Measurements from ENCODE around the gene MCUB. TPM values are rescaled to one million over a fixed set of nuclear protein-coding genes. Genes with fewer than 3 reads are reported as not detected.

Gene MCUB
- total RNA-seq, 1 donor from 2014 or later = 17.1 TPM

DNA sequence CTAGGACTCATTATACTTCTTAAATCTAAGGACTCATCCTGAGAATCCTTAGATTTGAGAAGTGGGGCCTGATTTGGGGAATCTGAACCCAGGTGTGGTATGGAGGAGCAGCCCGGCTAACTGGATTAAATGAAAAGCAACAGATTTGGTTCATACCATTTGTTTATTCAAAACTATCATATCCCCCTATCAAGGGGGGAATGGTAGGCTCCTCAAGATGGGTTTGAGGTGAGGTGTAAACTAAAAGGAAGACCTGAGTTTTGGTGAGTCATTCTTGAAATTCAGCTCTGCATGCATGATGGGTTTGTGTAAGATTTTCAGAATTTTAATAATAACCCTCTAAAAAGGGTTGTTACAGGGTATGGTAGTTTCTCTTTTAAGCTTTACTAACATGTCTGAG, 89.8 kb downstream of the MCUB start:
- H3K9me3 ChIP-seq = peaks cover 8% of the 10 kb centered on the region
- no peak overlapping the region for H3K27ac ChIP-seq
- no peaks in the 10 kb centered on the region for H3K36me3 ChIP-seq
- intact Hi-C loops (cut with DNase I) = no loop called here
- H3K4me1 ChIP-seq = no peaks in the 10 kb centered on the region
- TF ChIP-seq, protein P1, sequence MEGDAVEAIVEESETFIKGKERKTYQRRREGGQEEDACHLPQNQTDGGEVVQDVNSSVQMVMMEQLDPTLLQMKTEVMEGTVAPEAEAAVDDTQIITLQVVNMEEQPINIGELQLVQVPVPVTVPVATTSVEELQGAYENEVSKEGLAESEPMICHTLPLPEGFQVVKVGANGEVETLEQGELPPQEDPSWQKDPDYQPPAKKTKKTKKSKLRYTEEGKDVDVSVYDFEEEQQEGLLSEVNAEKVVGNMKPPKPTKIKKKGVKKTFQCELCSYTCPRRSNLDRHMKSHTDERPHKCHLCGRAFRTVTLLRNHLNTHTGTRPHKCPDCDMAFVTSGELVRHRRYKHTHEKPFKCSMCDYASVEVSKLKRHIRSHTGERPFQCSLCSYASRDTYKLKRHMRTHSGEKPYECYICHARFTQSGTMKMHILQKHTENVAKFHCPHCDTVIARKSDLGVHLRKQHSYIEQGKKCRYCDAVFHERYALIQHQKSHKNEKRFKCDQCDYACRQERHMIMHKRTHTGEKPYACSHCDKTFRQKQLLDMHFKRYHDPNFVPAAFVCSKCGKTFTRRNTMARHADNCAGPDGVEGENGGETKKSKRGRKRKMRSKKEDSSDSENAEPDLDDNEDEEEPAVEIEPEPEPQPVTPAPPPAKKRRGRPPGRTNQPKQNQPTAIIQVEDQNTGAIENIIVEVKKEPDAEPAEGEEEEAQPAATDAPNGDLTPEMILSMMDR (IDR thresholded peaks at IDR 0.05) = no peak
- no peak for ATAC-seq
- H3K27me3 ChIP-seq (ENCODE audit: low read depth) = no peaks in the 10 kb centered on the region
- H3K4me3 ChIP-seq = no peak overlapping the region
- DNase-seq = no peak

DNA sequence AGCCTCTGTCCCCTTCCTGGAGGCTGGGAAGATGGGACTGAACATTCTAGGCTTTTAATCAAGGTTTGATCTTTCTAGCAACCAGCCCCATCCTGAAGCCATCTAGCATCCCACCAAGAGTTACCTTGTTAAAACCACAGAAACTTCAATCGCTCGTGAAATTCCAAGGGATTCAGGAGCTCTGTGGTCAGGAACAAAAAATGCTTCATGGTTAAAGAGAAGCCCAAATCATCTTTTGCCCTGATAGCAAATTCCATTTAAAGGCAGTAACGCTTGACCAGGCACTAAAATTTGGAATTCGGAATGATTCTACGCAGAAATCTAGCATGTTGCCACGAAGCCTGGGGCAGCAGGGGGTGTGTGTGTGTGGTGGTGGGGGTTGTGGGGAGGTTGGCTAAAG, 95.3 kb downstream of the MCUB start:
- H3K36me3 ChIP-seq = no peaks in the 10 kb centered on the region
- ATAC-seq = no peak
- intact Hi-C loops (cut with DNase I) = no loop called here
- DNase-seq = no peak
- H3K27ac ChIP-seq = no peak overlapping the region
- no peaks in the 10 kb centered on the region for H3K27me3 ChIP-seq (ENCODE audit: low read depth)
- H3K4me1 ChIP-seq = no peaks in the 10 kb centered on the region
- H3K4me3 ChIP-seq = no peak overlapping the region
- H3K9me3 ChIP-seq = peaks cover 8% of the 10 kb centered on the region
- TF ChIP-seq, protein P1 (IDR thresholded peaks at IDR 0.05) = no peak

- H3K36me3 ChIP-seq = no peaks in the 10 kb centered on the region
- TF ChIP-seq, protein P1 (IDR thresholded peaks at IDR 0.05) = no peak
- no peaks in the 10 kb centered on the region for H3K4me1 ChIP-seq
- no peak for DNase-seq
- intact Hi-C loops (cut with DNase I) = no loop called here
- H3K9me3 ChIP-seq = peaks cover under 1% of the 10 kb centered on the region
- ATAC-seq = no peak
- no peak overlapping the region for H3K4me3 ChIP-seq
- no peaks in the 10 kb centered on the region for H3K27me3 ChIP-seq (ENCODE audit: low read depth)
- no peak overlapping the region for H3K27ac ChIP-seq
These were observed 97.9 kb downstream of the MCUB start for GRCh38 chr4:109657854-109658418.

GRCh38 chr4:109658871-109659410, 98.9 kb downstream of the MCUB start:
- no peaks in the 10 kb centered on the region for H3K36me3 ChIP-seq
- H3K9me3 ChIP-seq = no peaks in the 10 kb centered on the region
- no peak for DNase-seq
- TF ChIP-seq, protein P1 (IDR thresholded peaks at IDR 0.05) = no peak
- H3K27ac ChIP-seq = no peak overlapping the region
- intact Hi-C loops (cut with DNase I) = no loop called here
- ATAC-seq = no peak
- no peak overlapping the region for H3K4me3 ChIP-seq
- H3K4me1 ChIP-seq = no peaks in the 10 kb centered on the region
- no peaks in the 10 kb centered on the region for H3K27me3 ChIP-seq (ENCODE audit: low read depth)

GRCh38 chr4:109662116-109662515, 102.1 kb downstream of the MCUB start:
- H3K4me3 ChIP-seq = no peak overlapping the region
- TF ChIP-seq, protein P1 (IDR thresholded peaks at IDR 0.05) = no peak

More at GRCh38 chr4:109662116-109662515, 102.1 kb downstream of the MCUB start:
- Histone ChIP-seq H3K9me3 (no peaks in the 10 kb centered on the region), H3K36me3 (no peaks in the 10 kb centered on the region), H3K27ac (no peak overlapping the region), H3K4me1 (no peaks in the 10 kb centered on the region), H3K27me3 (ENCODE audit: low read depth) (no peaks in the 10 kb centered on the region)
- ATAC-seq (no peak), DNase-seq (no peak)
- intact Hi-C loops (cut with DNase I) = no loop called here
